Measurements from ENCODE around the gene FSIP1. TPM values are rescaled to one million over a fixed set of nuclear protein-coding genes. Genes with fewer than 3 reads are reported as not detected.
A peak's percentile ranks its signal among the peaks of the same experiment; 100 is the strongest.

FSIP1 gene
- total RNA-seq, 1 donor from 2014 or later: 0.41 TPM

- H3K27ac Mint-ChIP-seq (ENCODE audit: unreplicated experiment): peak overlapping the region; percentile 98
- peaks cover 28% of the 10 kb centered on the region for H3K4me1 Mint-ChIP-seq (ENCODE audit: unreplicated experiment)
- H3K27me3 Mint-ChIP-seq (ENCODE audit: unreplicated experiment): peaks cover 18% of the 10 kb centered on the region
- H3K9me3 Mint-ChIP-seq (ENCODE audit: unreplicated experiment): no peaks in the 10 kb centered on the region
- TF ChIP-seq CTCF (IDR thresholded peaks at IDR 0.05; ENCODE audit: unreplicated experiment): peak; percentile 98
- H3K36me3 Mint-ChIP-seq (ENCODE audit: low read depth, unreplicated experiment): no peaks in the 10 kb centered on the region
- DNase-seq (ENCODE audit: low spot score): peak; percentile 99
- peak overlapping the region; percentile 95 for H3K4me3 Mint-ChIP-seq (ENCODE audit: unreplicated experiment)
Measured at GRCh38 chr15:39580117-39580484, 202.5 kb downstream of the FSIP1 start.

DNA sequence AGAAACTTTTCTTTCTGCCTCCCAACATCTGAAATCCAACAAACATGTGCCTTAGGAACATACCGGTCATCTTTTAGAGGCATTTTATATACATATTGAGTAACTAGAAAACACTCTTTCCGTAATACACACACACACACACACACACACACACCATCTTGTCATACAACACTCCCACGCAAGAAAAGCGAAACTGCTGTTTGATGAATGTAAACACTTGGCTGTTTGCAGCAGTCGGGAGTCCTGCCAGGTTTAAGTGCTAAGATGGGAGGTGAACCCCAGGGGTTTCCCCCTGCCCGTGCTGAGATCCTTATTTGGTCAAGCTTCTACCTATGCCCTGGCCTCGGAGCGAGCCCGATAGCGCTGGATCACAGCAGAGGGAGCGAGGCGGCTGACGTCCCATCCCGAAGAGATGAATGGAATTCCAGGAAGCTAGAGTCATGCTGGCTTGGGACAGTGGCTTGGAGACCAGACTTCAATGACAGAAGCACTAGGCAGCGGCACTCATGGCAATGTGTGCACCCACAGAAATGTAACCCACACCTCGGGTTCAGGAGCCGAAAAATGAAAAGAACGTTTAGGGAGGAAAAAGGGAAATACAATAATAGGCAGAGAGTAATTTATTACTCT is 203.0 kb downstream of the FSIP1 start:
- peak overlapping the region; percentile 95 for H3K4me3 Mint-ChIP-seq (ENCODE audit: unreplicated experiment)
- H3K4me1 Mint-ChIP-seq (ENCODE audit: unreplicated experiment): peaks cover 26% of the 10 kb centered on the region
- peak; percentile 59 for DNase-seq (ENCODE audit: low spot score)
- peak overlapping the region; percentile 98 for H3K27ac Mint-ChIP-seq (ENCODE audit: unreplicated experiment)
- TF ChIP-seq CTCF (IDR thresholded peaks at IDR 0.05; ENCODE audit: unreplicated experiment): no peak
- peaks cover 18% of the 10 kb centered on the region for H3K27me3 Mint-ChIP-seq (ENCODE audit: unreplicated experiment)
- H3K9me3 Mint-ChIP-seq (ENCODE audit: unreplicated experiment): no peaks in the 10 kb centered on the region
- no peaks in the 10 kb centered on the region for H3K36me3 Mint-ChIP-seq (ENCODE audit: low read depth, unreplicated experiment)

GRCh38 chr15:39578851-39579486 is 203.7 kb downstream of the FSIP1 start:
- peak overlapping the region; percentile 95 for H3K4me3 Mint-ChIP-seq (ENCODE audit: unreplicated experiment)
- H3K4me1 Mint-ChIP-seq (ENCODE audit: unreplicated experiment): peaks cover 26% of the 10 kb centered on the region
- DNase-seq (ENCODE audit: low spot score): no peak
- TF ChIP-seq CTCF (IDR thresholded peaks at IDR 0.05; ENCODE audit: unreplicated experiment): no peak
- peak overlapping the region; percentile 98 for H3K27ac Mint-ChIP-seq (ENCODE audit: unreplicated experiment)
- H3K36me3 Mint-ChIP-seq (ENCODE audit: low read depth, unreplicated experiment): no peaks in the 10 kb centered on the region
- H3K27me3 Mint-ChIP-seq (ENCODE audit: unreplicated experiment): peaks cover 18% of the 10 kb centered on the region
- no peaks in the 10 kb centered on the region for H3K9me3 Mint-ChIP-seq (ENCODE audit: unreplicated experiment)

DNA sequence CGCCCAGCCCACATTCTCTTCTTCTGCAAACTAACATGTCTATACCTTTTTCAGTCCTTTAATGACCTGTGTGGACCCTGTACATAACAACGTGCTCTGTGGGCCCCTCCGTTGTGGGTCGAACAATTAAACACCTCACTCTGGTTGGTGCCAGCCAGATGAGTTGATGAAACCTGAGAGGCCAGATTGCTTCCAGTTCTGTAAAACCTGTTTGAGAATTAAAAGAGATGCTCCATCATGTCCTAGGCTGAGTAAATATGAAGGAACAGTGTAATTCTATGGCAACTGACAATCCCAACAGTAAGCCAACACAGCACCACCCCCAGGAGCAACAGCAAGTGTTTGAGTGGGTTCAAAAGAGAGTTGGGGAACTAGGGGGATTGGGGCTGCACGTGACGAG is 207.5 kb downstream of the FSIP1 start:
- H3K4me3 Mint-ChIP-seq (ENCODE audit: unreplicated experiment): no peak overlapping the region
- peaks cover 18% of the 10 kb centered on the region for H3K4me1 Mint-ChIP-seq (ENCODE audit: unreplicated experiment)
- no peak for DNase-seq (ENCODE audit: low spot score)
- no peak overlapping the region for H3K27ac Mint-ChIP-seq (ENCODE audit: unreplicated experiment)
- H3K27me3 Mint-ChIP-seq (ENCODE audit: unreplicated experiment): peaks cover 11% of the 10 kb centered on the region
- H3K9me3 Mint-ChIP-seq (ENCODE audit: unreplicated experiment): no peaks in the 10 kb centered on the region
- TF ChIP-seq CTCF (IDR thresholded peaks at IDR 0.05; ENCODE audit: unreplicated experiment): no peak
- H3K36me3 Mint-ChIP-seq (ENCODE audit: low read depth, unreplicated experiment): no peaks in the 10 kb centered on the region

GRCh38 chr15:39574427-39574826 is 208.2 kb downstream of the FSIP1 start:
- no peak overlapping the region for H3K4me3 Mint-ChIP-seq (ENCODE audit: unreplicated experiment)
- H3K36me3 Mint-ChIP-seq (ENCODE audit: low read depth, unreplicated experiment): no peaks in the 10 kb centered on the region
- no peaks in the 10 kb centered on the region for H3K9me3 Mint-ChIP-seq (ENCODE audit: unreplicated experiment)
- no peak for DNase-seq (ENCODE audit: low spot score)
- peaks cover 7% of the 10 kb centered on the region for H3K27me3 Mint-ChIP-seq (ENCODE audit: unreplicated experiment)
- H3K27ac Mint-ChIP-seq (ENCODE audit: unreplicated experiment): no peak overlapping the region
- TF ChIP-seq CTCF (IDR thresholded peaks at IDR 0.05; ENCODE audit: unreplicated experiment): no peak
- H3K4me1 Mint-ChIP-seq (ENCODE audit: unreplicated experiment): peaks cover 11% of the 10 kb centered on the region
